NB4 (cell line): ENCODE results near the gene PDIA5.

Experiments
- POLR2A ChIP-seq: IDR thresholded peaks from 2 replicates; pipeline ENCODE4 v1.6.1; 2011; ENCODE audit warnings: mild to moderate bottlenecking; ENCODE audit not compliant: insufficient read length; ENCODE audit errors: extremely low read depth
- TF ChIP-seq, protein P1 (sequence below): IDR thresholded peaks from one replicate; pipeline ENCODE4 v1.5.1; 2012; ENCODE audit warnings: low read depth, low read length

- TF ChIP-seq POLR2A, result no peak
- TF ChIP-seq, protein P1, sequence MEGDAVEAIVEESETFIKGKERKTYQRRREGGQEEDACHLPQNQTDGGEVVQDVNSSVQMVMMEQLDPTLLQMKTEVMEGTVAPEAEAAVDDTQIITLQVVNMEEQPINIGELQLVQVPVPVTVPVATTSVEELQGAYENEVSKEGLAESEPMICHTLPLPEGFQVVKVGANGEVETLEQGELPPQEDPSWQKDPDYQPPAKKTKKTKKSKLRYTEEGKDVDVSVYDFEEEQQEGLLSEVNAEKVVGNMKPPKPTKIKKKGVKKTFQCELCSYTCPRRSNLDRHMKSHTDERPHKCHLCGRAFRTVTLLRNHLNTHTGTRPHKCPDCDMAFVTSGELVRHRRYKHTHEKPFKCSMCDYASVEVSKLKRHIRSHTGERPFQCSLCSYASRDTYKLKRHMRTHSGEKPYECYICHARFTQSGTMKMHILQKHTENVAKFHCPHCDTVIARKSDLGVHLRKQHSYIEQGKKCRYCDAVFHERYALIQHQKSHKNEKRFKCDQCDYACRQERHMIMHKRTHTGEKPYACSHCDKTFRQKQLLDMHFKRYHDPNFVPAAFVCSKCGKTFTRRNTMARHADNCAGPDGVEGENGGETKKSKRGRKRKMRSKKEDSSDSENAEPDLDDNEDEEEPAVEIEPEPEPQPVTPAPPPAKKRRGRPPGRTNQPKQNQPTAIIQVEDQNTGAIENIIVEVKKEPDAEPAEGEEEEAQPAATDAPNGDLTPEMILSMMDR, result no peak
These were observed 135.6 kb downstream of the PDIA5 start for GRCh38 chr3:123202451-123202850.
